Prostate gland (tissue), 2 donors: ENCODE measurements around the gene LAMA1. TPM values are rescaled to one million over a fixed set of nuclear protein-coding genes. Genes with fewer than 3 reads are reported as not detected.

Experiments
- DNase-seq: peaks from one replicate; pipeline ENCODE4 v3.0.0-alpha.2; 2019; ENCODE audit warnings: low spot score
- H3K27ac ChIP-seq, 2 donors: fragments of 200-600 bp; sonication (generic); 2 replicates each; pipeline ENCODE4 v1.5.1; 2017 to 2019
- H3K27me3 ChIP-seq: fragments of 200-600 bp; sonication (generic); replicated peaks from 2 replicates; pipeline ENCODE4 v1.5.1; 2019; ENCODE audit not compliant: insufficient read depth
- H3K36me3 ChIP-seq, 2 donors: fragments of 200-600 bp; sonication (generic); 1 replicate in 1 of 2; 2 replicates in 1 of 2; pipeline versions ENCODE4 v1.5.1 to v1.8.1; 2017 to 2019
- H3K4me1 ChIP-seq: fragments of 200-600 bp; sonication (generic); replicated peaks from 2 replicates; pipeline ENCODE4 v1.5.1; 2019
- H3K4me3 ChIP-seq, 2 donors: fragments of 200-600 bp; sonication (generic); 2 replicates each; pipeline ENCODE4 v1.5.1; 2017 to 2019
- H3K9me3 ChIP-seq: fragments of 200-600 bp; sonication (generic); 2 replicates; pipeline ENCODE4 v1.5.1; 2017
- POLR2A ChIP-seq: fragments of 450-650 bp; IDR thresholded peaks from one replicate; pipeline ENCODE4 v1.6.1; 2016; ENCODE audit warnings: antibody characterized with exemption, mild to moderate bottlenecking
- POLR2AphosphoS5 ChIP-seq: sonication (generic); formaldehyde crosslinking; IDR thresholded peaks from one replicate; pipeline ENCODE4 v1.6.1; 2017; ENCODE audit warnings: antibody characterized with exemption
- WGBS: methylation state at CpG from one replicate; pipeline ENCODE4 v1.1.5; 2018; 5-methylcytosine and 5-hydroxymethylcytosine counted together
- intact Hi-C: fragments of 100-400 bp; cut with DNase I; formaldehyde crosslinking; loops from one replicate; pipeline ENCODE4 v1.14.2; 2022
- total RNA-seq, 2 donors: library from RNA; depleted of rRNA; stranded (reverse); fragments of >200 nt; gene quantifications; one replicate each; pipeline ENCODE4 v1.1.0, GENCODE V29; 2016
- TF ChIP-seq, protein P1 (sequence below), 4 experiments: fragments of 200-600 bp in 2 of 4; fragments of 450-650 bp in 2 of 4; sonication (generic) in 2 of 4; IDR thresholded peaks; 1 replicate in 3 of 4; 2 replicates in 1 of 4; pipeline ENCODE4 v1.5.1; 2016 to 2019; ENCODE audit warnings: antibody characterized with exemption in 4 of 4, mild to moderate bottlenecking in 2 of 4, moderate library complexity in 2 of 4

The LAMA1 gene
- total RNA-seq, 2 donors from 2014 or later = 1.8 to 59.6 TPM

- H3K4me1 ChIP-seq = no peaks in the 10 kb centered on the region
- no peak overlapping the region for H3K4me3 ChIP-seq
- no peaks in the 10 kb centered on the region for H3K36me3 ChIP-seq
- no peaks in the 10 kb centered on the region for H3K27me3 ChIP-seq
- TF ChIP-seq POLR2AphosphoS5 = peak; percentile 5
- TF ChIP-seq POLR2A = no peak
- no peak for DNase-seq
- intact Hi-C loops = no loop called here
- no peaks in the 10 kb centered on the region for H3K9me3 ChIP-seq
- H3K27ac ChIP-seq = no peak overlapping the region
- WGBS = 52% methylated on average over 6 of the region's 6 CpGs
Observed at GRCh38 chr18:7084080-7085065, 33.2 kb downstream of the LAMA1 start.

GRCh38 chr18:7082671-7083070, 34.9 kb downstream of the LAMA1 start:
- DNase-seq = no peak
- 87% methylated on average over 2 of the region's 2 CpGs for WGBS
- intact Hi-C loops = no loop called here
- Histone ChIP-seq H3K4me1 (no peaks in the 10 kb centered on the region), H3K4me3 (no peak overlapping the region), H3K27me3 (no peaks in the 10 kb centered on the region), H3K9me3 (no peaks in the 10 kb centered on the region), H3K36me3 (no peaks in the 10 kb centered on the region), H3K27ac (no peak overlapping the region)
- TF ChIP-seq, protein P1, sequence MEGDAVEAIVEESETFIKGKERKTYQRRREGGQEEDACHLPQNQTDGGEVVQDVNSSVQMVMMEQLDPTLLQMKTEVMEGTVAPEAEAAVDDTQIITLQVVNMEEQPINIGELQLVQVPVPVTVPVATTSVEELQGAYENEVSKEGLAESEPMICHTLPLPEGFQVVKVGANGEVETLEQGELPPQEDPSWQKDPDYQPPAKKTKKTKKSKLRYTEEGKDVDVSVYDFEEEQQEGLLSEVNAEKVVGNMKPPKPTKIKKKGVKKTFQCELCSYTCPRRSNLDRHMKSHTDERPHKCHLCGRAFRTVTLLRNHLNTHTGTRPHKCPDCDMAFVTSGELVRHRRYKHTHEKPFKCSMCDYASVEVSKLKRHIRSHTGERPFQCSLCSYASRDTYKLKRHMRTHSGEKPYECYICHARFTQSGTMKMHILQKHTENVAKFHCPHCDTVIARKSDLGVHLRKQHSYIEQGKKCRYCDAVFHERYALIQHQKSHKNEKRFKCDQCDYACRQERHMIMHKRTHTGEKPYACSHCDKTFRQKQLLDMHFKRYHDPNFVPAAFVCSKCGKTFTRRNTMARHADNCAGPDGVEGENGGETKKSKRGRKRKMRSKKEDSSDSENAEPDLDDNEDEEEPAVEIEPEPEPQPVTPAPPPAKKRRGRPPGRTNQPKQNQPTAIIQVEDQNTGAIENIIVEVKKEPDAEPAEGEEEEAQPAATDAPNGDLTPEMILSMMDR (IDR thresholded peaks at IDR 0.05) = no peak
- TF ChIP-seq POLR2AphosphoS5 = no peak
- no peak for TF ChIP-seq POLR2A

DNA sequence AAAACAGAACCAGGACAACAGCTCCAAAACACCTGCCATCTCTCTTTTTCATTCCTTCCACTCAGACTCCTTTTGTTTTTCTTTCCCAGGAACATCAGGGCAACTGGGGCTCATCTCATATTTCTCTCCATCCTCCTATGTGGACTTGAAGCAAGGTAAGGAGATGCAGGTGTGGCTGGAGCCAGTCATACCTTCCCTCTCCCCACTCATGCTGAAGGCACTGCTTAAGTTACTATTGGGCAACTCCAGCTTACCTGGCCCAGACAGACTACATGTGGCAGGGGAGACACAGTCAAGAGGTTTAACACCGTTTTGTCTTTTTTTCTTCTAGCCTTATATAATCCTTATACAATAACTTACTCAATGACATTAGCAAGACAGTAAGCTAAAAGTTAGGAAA, 38.4 kb downstream of the LAMA1 start:
- H3K4me1 ChIP-seq = no peaks in the 10 kb centered on the region
- H3K27ac ChIP-seq = no peak overlapping the region
- WGBS = 80% methylated on average over 1 of the region's 1 CpG
- DNase-seq = no peak
- no peaks in the 10 kb centered on the region for H3K9me3 ChIP-seq
- H3K27me3 ChIP-seq = no peaks in the 10 kb centered on the region
- TF ChIP-seq POLR2A (no peak), POLR2AphosphoS5 (no peak)
- TF ChIP-seq, protein P1 (IDR thresholded peaks at IDR 0.05) = no peak
- no peak overlapping the region for H3K4me3 ChIP-seq
- intact Hi-C loops = no loop called here
- H3K36me3 ChIP-seq = no peaks in the 10 kb centered on the region

DNA sequence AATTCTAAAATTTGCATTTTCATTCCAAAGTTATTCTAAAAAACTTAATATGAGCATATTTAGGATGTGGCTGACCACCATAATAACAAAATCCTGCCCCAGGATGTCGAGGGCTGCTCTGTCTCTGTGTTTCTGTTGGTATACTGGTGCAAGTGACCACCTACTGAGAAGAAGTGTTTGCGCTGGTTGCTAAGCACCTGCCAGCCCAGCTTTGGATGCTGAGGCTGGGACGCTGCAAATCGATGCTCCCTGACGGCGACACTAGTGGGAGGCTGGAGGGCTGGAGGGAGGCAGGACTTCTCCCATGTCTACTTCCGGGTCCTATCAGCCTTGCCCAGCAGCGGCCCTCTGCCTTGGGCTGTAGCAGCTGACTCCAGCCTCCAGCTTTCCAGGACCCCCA, 45.0 kb downstream of the LAMA1 start:
- DNase-seq = no peak
- Histone ChIP-seq H3K4me1 (no peaks in the 10 kb centered on the region), H3K36me3 (no peaks in the 10 kb centered on the region), H3K9me3 (no peaks in the 10 kb centered on the region), H3K27me3 (no peaks in the 10 kb centered on the region), H3K4me3 (no peak overlapping the region), H3K27ac (no peak overlapping the region)
- intact Hi-C loops = no loop called here
- TF ChIP-seq POLR2AphosphoS5 (no peak), POLR2A (no peak)
- TF ChIP-seq, protein P1 (IDR thresholded peaks at IDR 0.05) = no peak
- WGBS = 89% methylated on average over 8 of the region's 8 CpGs

DNA sequence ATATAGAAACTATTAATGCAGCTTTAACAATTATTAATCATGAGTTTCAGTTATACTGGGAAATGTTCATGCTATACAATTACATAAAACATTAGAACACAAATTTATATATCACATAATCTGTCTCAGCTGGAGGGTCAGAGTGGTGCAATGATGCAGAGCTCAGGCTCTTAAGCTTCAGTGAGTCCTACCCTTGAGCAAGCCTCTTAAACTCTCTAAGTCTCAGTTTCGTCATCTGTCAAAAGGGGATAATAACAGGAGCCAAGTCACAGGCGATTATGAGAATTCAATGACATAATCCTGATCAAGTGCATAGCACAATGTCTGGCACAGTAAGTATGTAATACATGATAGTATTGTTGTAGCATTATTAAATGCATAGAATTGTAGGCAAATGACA, 46.0 kb downstream of the LAMA1 start:
- no peak overlapping the region for H3K4me3 ChIP-seq
- H3K9me3 ChIP-seq = no peaks in the 10 kb centered on the region
- no peak for DNase-seq
- TF ChIP-seq, protein P1 (IDR thresholded peaks at IDR 0.05) = no peak
- no peak for TF ChIP-seq POLR2A
- TF ChIP-seq POLR2AphosphoS5 = no peak
- WGBS = 90% methylated on average over 2 of the region's 2 CpGs
- intact Hi-C loops = no loop called here
- H3K36me3 ChIP-seq = no peaks in the 10 kb centered on the region
- H3K4me1 ChIP-seq = no peaks in the 10 kb centered on the region
- no peak overlapping the region for H3K27ac ChIP-seq
- no peaks in the 10 kb centered on the region for H3K27me3 ChIP-seq
